Gastroesophageal sphincter (tissue), 4 donors: ENCODE measurements around the gene HNRNPDL. TPM values are rescaled to one million over a fixed set of nuclear protein-coding genes. Genes with fewer than 3 reads are reported as not detected.
"Not testable (repeated sequence)": the region's sequence is repeated elsewhere in the genome, so short reads cannot be mapped to it uniquely, and the experiment has no call there.

Experiments used
- ATAC-seq: fragments of 150-250 bp; one replicate; pipeline ENCODE4 v1.9.1; 2016; ENCODE audit warnings: mild to moderate bottlenecking, moderate library complexity
- H3K27ac ChIP-seq, 4 donors: fragments of 200-600 bp; sonication (generic) in 3 of 4; 1 replicate in 3 of 4; 2 replicates in 1 of 4; pipeline ENCODE4 v1.5.1; 2016 to 2019
- H3K27me3 ChIP-seq: fragments of 200-600 bp; sonication (generic); one replicate; pipeline ENCODE4 v1.5.1; 2019
- H3K36me3 ChIP-seq, 2 donors: fragments of 200-600 bp; sonication (generic); one replicate each; pipeline ENCODE4 v1.5.1; 2019; ENCODE audit warnings: control low read depth in 1 of 2
- H3K4me1 ChIP-seq, 3 donors: fragments of 200-600 bp; sonication (generic); 1 replicate in 2 of 3; 2 replicates in 1 of 3; pipeline ENCODE4 v1.5.1; 2016 to 2019; ENCODE audit warnings: control low read depth in 2 of 3
- H3K4me3 ChIP-seq, 2 donors: fragments of 200-600 bp; sonication (generic); one replicate each; pipeline ENCODE4 v1.5.1; 2019; ENCODE audit warnings: mild to moderate bottlenecking in 1 of 2, moderate library complexity in 1 of 2
- H3K9me3 ChIP-seq, 3 donors: fragments of 200-600 bp; sonication (generic); one replicate each; pipeline ENCODE4 v1.5.1; 2017 to 2019; ENCODE audit warnings: control low read depth in 2 of 3
- EP300 ChIP-seq: sonication (generic); formaldehyde crosslinking; IDR thresholded peaks from one replicate; pipeline ENCODE4 v1.6.1; 2017; ENCODE audit warnings: antibody characterized with exemption, mild to moderate bottlenecking
- POLR2A ChIP-seq, 2 donors: fragments of 450-650 bp; IDR thresholded peaks; one replicate each; pipeline ENCODE4 v1.6.1; 2017; ENCODE audit warnings: antibody characterized with exemption in 2 of 2, mild to moderate bottlenecking in 2 of 2, moderate library complexity in 1 of 2
- POLR2AphosphoS5 ChIP-seq: sonication (generic); formaldehyde crosslinking; IDR thresholded peaks from one replicate; pipeline ENCODE4 v1.6.1; 2017; ENCODE audit warnings: antibody characterized with exemption
- WGBS, 2 donors: methylation state at CpG; one replicate each; pipeline ENCODE4 v1.1.5; 2018; ENCODE audit warnings: low coverage in 1 of 2; 5-methylcytosine and 5-hydroxymethylcytosine counted together
- total RNA-seq, 4 donors: library from RNA; depleted of rRNA; stranded (reverse); fragments of >200 nt; gene quantifications; one replicate each; pipeline ENCODE4 v1.1.0, GENCODE V29; 2016
- TF ChIP-seq, protein P1 (sequence below), 4 experiments: fragments of 200-600 bp in 2 of 4; fragments of 450-650 bp in 2 of 4; sonication (generic) in 1 of 4; IDR thresholded peaks; one replicate each; pipeline ENCODE4 v1.5.1; 2017 to 2019; ENCODE audit warnings: antibody characterized with exemption in 4 of 4, mild to moderate bottlenecking in 2 of 4, moderate library complexity in 2 of 4

HNRNPDL gene
- total RNA-seq, 4 donors from 2014 or later: 140 to 226 (median 195) TPM

GRCh38 chr4:82422616-82423015, 7.6 kb downstream of the HNRNPDL start:
- no peak for ATAC-seq
- Histone ChIP-seq H3K9me3 (no peaks in the 10 kb centered on the region), H3K27me3 (no peaks in the 10 kb centered on the region), H3K27ac (no peak overlapping the region), H3K36me3 (peaks cover 7 to 55% of the 10 kb centered on the region in 2 donors), H3K4me3 (no peak overlapping the region), H3K4me1 (peaks cover 3 to 40% (median 17%) of the 10 kb centered on the region in 3 donors)
- TF ChIP-seq, protein P1, sequence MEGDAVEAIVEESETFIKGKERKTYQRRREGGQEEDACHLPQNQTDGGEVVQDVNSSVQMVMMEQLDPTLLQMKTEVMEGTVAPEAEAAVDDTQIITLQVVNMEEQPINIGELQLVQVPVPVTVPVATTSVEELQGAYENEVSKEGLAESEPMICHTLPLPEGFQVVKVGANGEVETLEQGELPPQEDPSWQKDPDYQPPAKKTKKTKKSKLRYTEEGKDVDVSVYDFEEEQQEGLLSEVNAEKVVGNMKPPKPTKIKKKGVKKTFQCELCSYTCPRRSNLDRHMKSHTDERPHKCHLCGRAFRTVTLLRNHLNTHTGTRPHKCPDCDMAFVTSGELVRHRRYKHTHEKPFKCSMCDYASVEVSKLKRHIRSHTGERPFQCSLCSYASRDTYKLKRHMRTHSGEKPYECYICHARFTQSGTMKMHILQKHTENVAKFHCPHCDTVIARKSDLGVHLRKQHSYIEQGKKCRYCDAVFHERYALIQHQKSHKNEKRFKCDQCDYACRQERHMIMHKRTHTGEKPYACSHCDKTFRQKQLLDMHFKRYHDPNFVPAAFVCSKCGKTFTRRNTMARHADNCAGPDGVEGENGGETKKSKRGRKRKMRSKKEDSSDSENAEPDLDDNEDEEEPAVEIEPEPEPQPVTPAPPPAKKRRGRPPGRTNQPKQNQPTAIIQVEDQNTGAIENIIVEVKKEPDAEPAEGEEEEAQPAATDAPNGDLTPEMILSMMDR (IDR thresholded peaks at IDR 0.05): no peak
- TF ChIP-seq EP300 (no peak), POLR2AphosphoS5 (no peak), POLR2A (IDR thresholded peaks at IDR 0.05) (no peak)
- WGBS, 2 donors: 67 to 78% methylated on average over 5 of the region's 5 CpGs

DNA sequence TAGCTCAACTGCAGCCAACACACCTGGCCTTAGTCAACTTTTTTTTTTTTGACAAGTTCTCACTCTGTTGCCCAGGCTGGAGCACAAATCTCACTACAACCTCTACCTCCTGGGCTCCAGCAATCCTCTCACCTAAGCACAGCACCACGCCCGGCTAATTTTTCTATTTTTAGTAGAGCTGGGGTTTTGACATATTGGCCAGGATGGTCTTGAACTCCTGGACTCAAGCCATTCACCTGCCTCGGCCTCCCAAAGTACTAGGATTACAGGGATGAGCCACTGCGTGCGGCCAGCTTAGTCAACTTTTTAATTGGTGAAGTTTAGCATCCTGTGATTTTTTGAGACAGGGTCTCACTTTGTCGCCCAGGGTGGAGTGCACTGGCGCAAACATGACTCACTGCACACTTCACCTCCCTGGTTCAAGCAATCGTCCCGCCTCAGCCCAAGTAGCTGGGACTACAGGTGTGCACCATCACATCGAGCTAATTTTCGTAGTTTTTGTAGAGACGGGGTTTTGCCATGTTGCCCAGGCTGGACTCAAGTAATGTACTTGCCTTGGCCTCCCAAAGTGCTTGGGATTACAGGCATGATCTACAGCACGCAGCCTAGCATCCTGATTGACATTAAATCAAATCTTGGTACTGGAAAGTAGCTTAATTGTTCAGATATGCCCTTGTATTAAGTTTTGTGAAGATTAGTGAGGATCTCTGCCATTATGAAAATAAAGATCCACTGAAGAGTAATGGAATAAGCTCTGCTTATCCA, 8.3 kb downstream of the HNRNPDL start:
- H3K27me3 ChIP-seq: no peaks in the 10 kb centered on the region
- peaks cover 7 to 52% of the 10 kb centered on the region in 2 donors for H3K36me3 ChIP-seq
- WGBS, 2 donors: 74 to 85% methylated on average over 6 to 9 of the region's 13 CpGs
- no peak overlapping the region for H3K27ac ChIP-seq
- no peak overlapping the region for H3K4me3 ChIP-seq
- no peak for TF ChIP-seq EP300
- TF ChIP-seq, protein P1 (IDR thresholded peaks at IDR 0.05): no peak
- no peak for TF ChIP-seq POLR2A (IDR thresholded peaks at IDR 0.05)
- peak; percentile 13 for TF ChIP-seq POLR2AphosphoS5
- H3K4me1 ChIP-seq: peaks cover 3 to 34% (median 11%) of the 10 kb centered on the region in 3 donors
- ATAC-seq: no peak
- no peaks in the 10 kb centered on the region for H3K9me3 ChIP-seq

DNA sequence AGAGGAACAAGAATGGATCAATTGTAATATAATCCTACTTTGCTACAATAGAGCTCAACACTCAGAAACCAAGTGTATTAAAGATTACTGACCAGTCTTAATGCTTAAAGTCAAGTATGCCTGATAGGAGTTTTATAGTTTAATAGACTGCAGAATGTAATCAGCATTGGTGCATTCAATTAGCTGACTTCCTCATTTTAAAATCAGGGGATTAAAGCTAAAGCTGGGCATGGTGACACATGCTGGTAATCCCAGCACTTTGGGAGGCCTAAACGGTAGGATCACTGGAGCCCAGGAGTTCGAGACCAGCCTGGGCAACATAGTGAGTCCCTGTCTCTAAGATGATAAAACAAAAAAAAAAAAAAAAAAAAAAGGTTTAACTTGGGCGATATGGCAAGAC, 10.8 kb downstream of the HNRNPDL start:
- peaks cover 0 to 12% (median 0%) of the 10 kb centered on the region in 3 donors for H3K4me1 ChIP-seq
- H3K27me3 ChIP-seq: no peaks in the 10 kb centered on the region
- no peak overlapping the region for H3K27ac ChIP-seq
- WGBS, 2 donors: 83 to 100% methylated on average over 1 of the region's 3 CpGs
- H3K4me3 ChIP-seq: no peak overlapping the region
- TF ChIP-seq POLR2AphosphoS5: no peak
- TF ChIP-seq POLR2A (IDR thresholded peaks at IDR 0.05): no peak
- no peak for TF ChIP-seq EP300
- TF ChIP-seq, protein P1 (IDR thresholded peaks at IDR 0.05): no peak
- H3K9me3 ChIP-seq: no peaks in the 10 kb centered on the region
- peaks cover 7 to 27% of the 10 kb centered on the region in 2 donors for H3K36me3 ChIP-seq
- no peak for ATAC-seq

DNA sequence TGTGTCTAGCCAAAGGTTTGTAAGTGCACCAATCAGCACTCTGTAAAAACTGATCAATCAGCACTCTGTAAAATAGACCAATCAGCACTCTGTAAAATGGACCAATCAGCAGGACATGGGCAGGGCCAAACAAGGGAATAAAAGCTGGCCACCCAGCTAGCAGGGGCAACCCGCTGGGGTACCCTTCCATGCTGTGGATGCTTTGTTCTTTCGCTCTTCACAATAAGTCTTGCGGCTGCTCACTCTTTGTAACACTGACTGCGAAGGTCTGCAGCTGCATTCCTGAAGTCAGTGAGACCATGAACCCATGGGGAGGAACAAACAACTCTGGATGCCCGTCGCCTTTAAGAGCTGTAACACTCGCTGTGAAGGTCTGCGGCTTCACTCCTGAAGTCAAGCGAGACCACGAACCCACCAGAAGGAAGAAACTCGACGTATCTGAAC, 14.3 kb downstream of the HNRNPDL start:
- no peaks in the 10 kb centered on the region for H3K4me1 ChIP-seq
- TF ChIP-seq POLR2AphosphoS5 (no peak), EP300 (no peak), POLR2A (IDR thresholded peaks at IDR 0.05) (no peak)
- TF ChIP-seq, protein P1 (IDR thresholded peaks at IDR 0.05): no peak
- 78 to 90% methylated on average over 3 to 6 of the region's 12 CpGs for WGBS, 2 donors

GRCh38 chr4:82415061-82415460, 15.2 kb downstream of the HNRNPDL start:
- ATAC-seq, H3K27ac ChIP-seq, H3K36me3 ChIP-seq, H3K27me3 ChIP-seq, H3K9me3 ChIP-seq, H3K4me1 ChIP-seq, H3K4me3 ChIP-seq: not testable (repeated sequence)
- 90 to 95% methylated on average over 5 to 9 of the region's 11 CpGs for WGBS, 2 donors

More for the DNA sequence above, 14.3 kb downstream of the HNRNPDL start:
- no peaks in the 10 kb centered on the region for H3K36me3 ChIP-seq
- H3K4me3 ChIP-seq: no peak overlapping the region
- no peaks in the 10 kb centered on the region for H3K9me3 ChIP-seq
- no peaks in the 10 kb centered on the region for H3K27me3 ChIP-seq
- ATAC-seq: no peak
- H3K27ac ChIP-seq: no peak overlapping the region
